HepG2 (cell line): ENCODE data around the gene GYS2. TPM values are rescaled to one million over a fixed set of nuclear protein-coding genes. Genes with fewer than 3 reads are reported as not detected.
A peak's percentile ranks its signal among the peaks of the same experiment; 100 is the strongest.
"Not testable (repeated sequence)": the region's sequence is repeated elsewhere in the genome, so short reads cannot be mapped to it uniquely, and the experiment has no call there.

Experiments used
- ATAC-seq: fragments of 200-7000 bp; cut with Tn5 transposase; 3 replicates; pipeline ENCODE4 v1.9.1; 2020; ENCODE audit warnings: mild to moderate bottlenecking, moderate library complexity
- BruUV-seq: library from RNA; stranded (reverse); fragments of 400-500 nt; replicated peaks from 2 replicates; lab custom pipeline; 2021; lab: Mats Ljungman, UMichigan
- CTCF ChIA-PET: fragments of 300-600 bp; formaldehyde crosslinking; extraction: SDS; loops from one replicate; lab custom pipeline; 2021; ENCODE audit warnings: low total read pairs, inconsistent platforms, low intra/inter-chr PET ratio; lab: Yijun Ruan, JAX
- POLR2A ChIA-PET: fragments of 350-600 bp; sonication (Branson Sonifier 250); formaldehyde crosslinking; loops from one replicate; lab custom pipeline; 2020; ENCODE audit warnings: antibody characterized with exemption, inconsistent platforms; lab: Yijun Ruan, JAX
- DNase-seq: peaks from one replicate; pipeline ENCODE4 v3.0.0-alpha.2; 2015; ENCODE audit warnings: low spot score
- FAIRE-seq: peaks from 3 replicates; lab custom pipeline; 2011; peaks lifted over from hg19 to GRCh38; lab: Jason Lieb, UNC
- H2AFZ ChIP-seq: one replicate; pipeline ENCODE4 v1.6.1; 2011; ENCODE audit warnings: low read length, inconsistent platforms
- H3K27ac ChIP-seq: fragments of 300-600 bp; 3 replicates; pipeline ENCODE4 v1.8.0; 2011; ENCODE audit warnings: mixed run types, mild to moderate bottlenecking, mixed read lengths, low read length, inconsistent platforms; ENCODE audit not compliant: insufficient read depth; ENCODE audit errors: extremely low read length
- H3K27me3 ChIP-seq, 2 experiments: fragments of 200-600 bp in 1 of 2; 2 replicates in 1 of 2; 3 replicates in 1 of 2; pipeline versions ENCODE4 v1.6.0 to v1.8.0; 2011; ENCODE audit warnings: low read length in 2 of 2, mild to moderate bottlenecking in 2 of 2, moderate library complexity in 2 of 2, inconsistent platforms in 1 of 2; ENCODE audit not compliant: insufficient read depth in 2 of 2, control insufficient read depth in 1 of 2
- H3K36me3 ChIP-seq, 2 experiments: fragments of 200-600 bp in 1 of 2; replicated peaks in 1 of 2; 2 replicates in 1 of 2; 3 replicates in 1 of 2; pipeline versions ENCODE4 v1.5.1 to v1.8.0; 2011; ENCODE audit warnings: low read length in 2 of 2, inconsistent platforms in 1 of 2; ENCODE audit not compliant: insufficient read depth in 2 of 2, control insufficient read depth in 1 of 2
- H3K4me1 ChIP-seq: 2 replicates; pipeline ENCODE4 v1.5.1; 2012; ENCODE audit warnings: low read length, inconsistent platforms; ENCODE audit not compliant: insufficient read depth
- H3K4me2 ChIP-seq: 2 replicates; pipeline ENCODE4 v1.6.0; 2011; ENCODE audit warnings: low read depth, low read length, inconsistent platforms
- H3K4me3 ChIP-seq, 3 experiments: fragments of 200-600 bp in 1 of 3; sonication (generic), shearing (Covaris generic) in 1 of 3; replicated peaks in 1 of 3; 2 replicates each; pipeline ENCODE4 v1.5.1; 2011 to 2016; ENCODE audit warnings: low read length in 3 of 3, inconsistent platforms in 2 of 3, low read depth in 2 of 3, mild to moderate bottlenecking in 2 of 3, control low read depth in 1 of 3, mixed read lengths in 1 of 3; ENCODE audit not compliant: insufficient read depth in 1 of 3
- H3K79me2 ChIP-seq: one replicate; pipeline ENCODE4 v1.6.1; 2011; ENCODE audit warnings: low read length, inconsistent platforms; ENCODE audit not compliant: insufficient read depth
- H3K9ac ChIP-seq: 2 replicates; pipeline ENCODE4 v1.6.0; 2011; ENCODE audit warnings: mild to moderate bottlenecking, low read depth, low read length, inconsistent platforms; ENCODE audit not compliant: insufficient read depth
- H3K9me3 ChIP-seq: 2 replicates; pipeline ENCODE4 v1.5.1; 2012; ENCODE audit warnings: mild to moderate bottlenecking, low read length
- H4K20me1 ChIP-seq: 2 replicates; pipeline ENCODE4 v1.6.0; 2011; ENCODE audit warnings: inconsistent platforms, mild to moderate bottlenecking, low read length, moderate library complexity; ENCODE audit not compliant: insufficient read depth
- ATF4 ChIP-seq, 2 experiments: fragments of 450-650 bp in 1 of 2; sonication (generic) in 1 of 2; formaldehyde crosslinking; IDR thresholded peaks; 2 replicates each; pipeline versions ENCODE4 v1.5.0 to v1.8.0; 2020 to 2022; ENCODE audit warnings: mild to moderate bottlenecking in 1 of 2, missing genetic modification reagents in 1 of 2
- RAD51 ChIP-seq: fragments of 450-650 bp; IDR thresholded peaks from 2 replicates; pipeline ENCODE4 v1.6.1; 2016; ENCODE audit warnings: borderline replicate concordance
- TOPORS ChIP-seq: sonication (generic); formaldehyde crosslinking; IDR thresholded peaks from 2 replicates; pipeline ENCODE4 v1.8.0; 2023; ENCODE audit warnings: mild to moderate bottlenecking, missing genetic modification reagents
- USF2 ChIP-seq, 2 experiments: sonication (generic) in 1 of 2; formaldehyde crosslinking in 1 of 2; IDR thresholded peaks; 2 replicates each; pipeline versions ENCODE4 v1.5.1 to v1.6.1; 2011 to 2020; ENCODE audit warnings: borderline replicate concordance in 1 of 2, low read depth in 1 of 2, low read length in 1 of 2, mild to moderate bottlenecking in 1 of 2, missing genetic modification reagents in 1 of 2, moderate library complexity in 1 of 2
- WGBS: methylation state at CpG from one replicate; pipeline ENCODE4 v1.1.6; 2017; ENCODE audit warnings: low lambda C conversion rate; 5-methylcytosine and 5-hydroxymethylcytosine counted together
- in situ Hi-C: cut with HindIII; loops from 2 replicates; pipeline ENCODE4 v1.10.0; 2017; ENCODE audit warnings: low pct_unique_long_range_greater_than_20kb; ENCODE audit not compliant: extremely low pct_ligation_motif_present
- intact Hi-C: fragments of 100-400 bp; cut with micrococcal nuclease; formaldehyde crosslinking; loops from one replicate; pipeline ENCODE4 v1.10.0; 2022; ENCODE audit not compliant: unreplicated experiment
- polyA plus RNA-seq, 8 experiments: library from polyadenylated mRNA; depleted of rRNA in 3 of 8; stranded (reverse) in 7 of 8; unstranded in 1 of 8; fragments of >200 nt; fragmentation: Illumina TruSeq in 4 of 8; extraction: Trizol in 4 of 8; gene quantifications; 2 replicates each; pipeline versions ENCODE4 v1.2.1 to v1.2.3, GENCODE V29; 2011 to 2016; ENCODE audit warnings: low read depth in 4 of 8, missing spikeins in 1 of 8, mixed read lengths in 1 of 8; ENCODE audit not compliant: insufficient read depth in 1 of 8
- total RNA-seq, 5 experiments: library from RNA; depleted of rRNA; stranded (reverse); fragments of >200 nt; fragmentation: Illumina TruSeq; extraction: Trizol; gene quantifications; 2 replicates each; pipeline ENCODE4 v1.2.3, GENCODE V29; 2016; ENCODE audit warnings: low read depth in 1 of 5

GYS2 gene
- total and polyA plus RNA-seq, 2 of the 13 experiments (the other 11 are each of a cell fraction or from before 2014, with no cell fraction given) = not detected

- no peaks in the 10 kb centered on the region for H3K79me2 ChIP-seq
- H3K9ac ChIP-seq = no peak overlapping the region
- ATAC-seq = no peak
- POLR2A ChIA-PET = no interaction called here
- H2AFZ ChIP-seq = no peak overlapping the region
- H3K27ac ChIP-seq = no peak overlapping the region
- peaks cover 9% of the 10 kb centered on the region for H3K9me3 ChIP-seq
- no peak overlapping the region for H3K4me3 ChIP-seq
- in situ Hi-C loops = no loop called here
- TF ChIP-seq RAD51 (peak; percentile 79; the same call in 1 of the 2 replicates), TOPORS (CRISPR knock-in tag) (no peak), ATF4 (CRISPR knock-in tag; IDR thresholded peaks at IDR 0.05) (no peak), USF2 (IDR thresholded peaks at IDR 0.05; ENCODE audit: low read depth, low read length) (peak; percentile 35; the same call in 1 of the 2 replicates), USF2 (CRISPR knock-in tag; IDR thresholded peaks at IDR 0.05; ENCODE audit: borderline replicate concordance) (no peak)
- no peak for FAIRE-seq
- H3K4me1 ChIP-seq = no peaks in the 10 kb centered on the region
- no peaks in the 10 kb centered on the region for H3K27me3 ChIP-seq
- DNase-seq = no peak
- CTCF ChIA-PET = no interaction called here
- WGBS = 14% methylated on average over 3 of the region's 3 CpGs
- no peak overlapping the region for H3K4me2 ChIP-seq
- intact Hi-C loops = no loop called here
- BruUV-seq = no TSS peak
- no peaks in the 10 kb centered on the region for H3K36me3 ChIP-seq
- no peaks in the 10 kb centered on the region for H4K20me1 ChIP-seq
Measured at GRCh38 chr12:21585485-21585884, 19.2 kb downstream of the GYS2 start.

- H3K36me3 ChIP-seq, H4K20me1 ChIP-seq, H3K4me2 ChIP-seq, intact Hi-C loops, H2AFZ ChIP-seq, POLR2A ChIA-PET, in situ Hi-C loops, BruUV-seq, H3K4me3 ChIP-seq, H3K27ac ChIP-seq, H3K4me1 ChIP-seq, H3K27me3 ChIP-seq, FAIRE-seq, CTCF ChIA-PET, ATAC-seq, H3K79me2 ChIP-seq, DNase-seq, H3K9ac ChIP-seq, H3K9me3 ChIP-seq: not testable (repeated sequence)
- 46% methylated on average over 3 of the region's 5 CpGs for WGBS
Measured at GRCh38 chr12:21584403-21585182, 20.1 kb downstream of the GYS2 start.
